SU-DHL-6 (cell line): ENCODE results near the gene WDR18.

ENCODE experiments used
- CTCF ChIP-seq: fragments of 200-600 bp; sonication (generic); IDR thresholded peaks from one replicate; pipeline ENCODE4 v1.5.1; 2017; ENCODE audit warnings: antibody characterized with exemption, mild to moderate bottlenecking, low read length, moderate library complexity; ENCODE audit not compliant: insufficient read depth, poor library complexity, severe bottlenecking
- EZH2phosphoT487 ChIP-seq: fragments of 200-600 bp; sonication (generic), shearing (Covaris generic); conservative IDR thresholded peaks from 2 replicates; pipeline ENCODE4 v1.6.1; 2018; ENCODE audit warnings: mild to moderate bottlenecking, antibody characterized with exemption, low read length, moderate library complexity, mixed read lengths

GRCh38 chr19:952049-952679 lies 32.0 kb upstream of the WDR18 start:
- TF ChIP-seq CTCF (no peak), EZH2phosphoT487 (no peak)
